GM12878 (cell line): ENCODE measurements around the gene KLHDC10. TPM values are rescaled to one million over a fixed set of nuclear protein-coding genes. Genes with fewer than 3 reads are reported as not detected.

ENCODE experiments used
- ATAC-seq: fragments of 200-7000 bp; cut with Tn5 transposase; 3 replicates; pipeline ENCODE4 v1.9.1; 2020; ENCODE audit warnings: mild to moderate bottlenecking, moderate library complexity
- BruUV-seq: library from RNA; stranded (reverse); fragments of 400-500 nt; replicated peaks from 2 replicates; lab custom pipeline; 2021; lab: Mats Ljungman, UMichigan
- CTCF ChIA-PET: fragments of 300-600 bp; sonication (Branson Sonifier 250); formaldehyde crosslinking; extraction: SDS; loops from one replicate; lab custom pipeline; 2021; ENCODE audit warnings: inconsistent platforms; lab: Yijun Ruan, JAX
- POLR2A ChIA-PET: fragments of 350-600 bp; formaldehyde crosslinking; extraction: SDS; loops from one replicate; lab custom pipeline; 2021; ENCODE audit warnings: inconsistent platforms; lab: Charles Lee
- RAD21 ChIA-PET: fragments of 300-600 bp; sonication (Branson Sonifier 250); formaldehyde crosslinking; loops from one replicate; lab custom pipeline; 2023; ENCODE audit warnings: antibody characterized with exemption; ENCODE audit not compliant: unreplicated experiment; lab: Charles Lee
- SMC1A ChIA-PET: fragments of 300-600 bp; sonication (Branson Sonifier 250); formaldehyde crosslinking; loops from one replicate; lab custom pipeline; 2023; ENCODE audit not compliant: unreplicated experiment, uncharacterized antibody; lab: Charles Lee
- DNase-seq: peaks from one replicate; pipeline ENCODE4 v3.0.0-alpha.2; 2011; ENCODE audit warnings: low read depth, low spot score
- FAIRE-seq: peaks from 3 replicates; lab custom pipeline; 2011; peaks lifted over from hg19 to GRCh38; lab: Jason Lieb, UNC
- H2AFZ ChIP-seq: 2 replicates; pipeline ENCODE4 v1.6.0; 2011; ENCODE audit warnings: low read depth, low read length, control low read depth; ENCODE audit not compliant: control insufficient read depth
- H3K27ac ChIP-seq: 2 replicates; pipeline ENCODE4 v1.5.1; 2011; ENCODE audit warnings: control low read depth; ENCODE audit not compliant: control insufficient read depth, insufficient read depth
- H3K27me3 ChIP-seq, 2 experiments: replicated peaks in 1 of 2; 2 replicates each; pipeline versions ENCODE4 v1.6.0 to v1.6.1; 2011; ENCODE audit warnings: low read length in 1 of 2; ENCODE audit not compliant: control insufficient read depth in 2 of 2, insufficient read depth in 2 of 2
- H3K36me3 ChIP-seq, 2 experiments: 2 replicates each; pipeline ENCODE4 v1.5.1; 2011; ENCODE audit warnings: low read length in 1 of 2; ENCODE audit not compliant: control insufficient read depth in 2 of 2, insufficient read depth in 2 of 2
- H3K4me1 ChIP-seq: 2 replicates; pipeline ENCODE4 v1.6.1; 2011; ENCODE audit warnings: mild to moderate bottlenecking, low read length, moderate library complexity, mixed read lengths; ENCODE audit not compliant: control insufficient read depth, insufficient read depth
- H3K4me2 ChIP-seq: 2 replicates; pipeline ENCODE4 v1.6.0; 2011; ENCODE audit warnings: control low read depth; ENCODE audit not compliant: control insufficient read depth, insufficient read depth
- H3K4me3 ChIP-seq: fragments of 200-600 bp; sonication (generic); 2 replicates; pipeline ENCODE4 v1.5.1; 2016
- H3K79me2 ChIP-seq: 2 replicates; pipeline ENCODE4 v1.6.0; 2011; ENCODE audit warnings: low read length; ENCODE audit not compliant: control insufficient read depth, insufficient read depth
- H3K9ac ChIP-seq: 2 replicates; pipeline ENCODE4 v1.8.0; 2011; ENCODE audit warnings: low read length, control low read depth, mixed read lengths; ENCODE audit not compliant: control insufficient read depth, insufficient read depth
- H3K9me3 ChIP-seq: replicated peaks from 3 replicates; pipeline ENCODE4 v1.5.1; 2011; ENCODE audit warnings: mild to moderate bottlenecking, low read length; ENCODE audit not compliant: control insufficient read depth, insufficient read depth
- H4K20me1 ChIP-seq: 2 replicates; pipeline ENCODE4 v1.6.0; 2011; ENCODE audit not compliant: control insufficient read depth, insufficient read depth
- ATF2 ChIP-seq: IDR thresholded peaks from 2 replicates; pipeline ENCODE4 v1.6.1; 2012; ENCODE audit warnings: low read length, inconsistent platforms
- CTCF ChIP-seq, 3 experiments: IDR thresholded peaks in 2 of 3; conservative IDR thresholded peaks in 1 of 3; 2 replicates each; pipeline ENCODE4 v1.5.1; 2011; ENCODE audit warnings: low read depth in 3 of 3, low read length in 3 of 3, mild to moderate bottlenecking in 3 of 3, control low read depth in 2 of 3, moderate library complexity in 2 of 3, inconsistent platforms in 1 of 3, mixed read lengths in 1 of 3; ENCODE audit not compliant: control insufficient read depth in 2 of 3, insufficient read depth in 1 of 3; ENCODE audit errors: extremely low read depth in 1 of 3
- CUX1 ChIP-seq: IDR thresholded peaks from 2 replicates; pipeline ENCODE4 v1.6.1; 2012; ENCODE audit warnings: improper control_type of control experiment, low read depth, low read length; ENCODE audit not compliant: insufficient replicate concordance
- FOS ChIP-seq: IDR thresholded peaks from 3 replicates; pipeline ENCODE4 v1.6.1; 2011; ENCODE audit warnings: borderline replicate concordance; ENCODE audit not compliant: insufficient read length; ENCODE audit errors: extremely low read depth
- MEF2A ChIP-seq: IDR thresholded peaks from 2 replicates; pipeline ENCODE4 v1.6.1; 2011; ENCODE audit warnings: low read depth, mild to moderate bottlenecking, low read length, moderate library complexity; ENCODE audit not compliant: insufficient read depth
- MYC ChIP-seq: IDR thresholded peaks from 2 replicates; pipeline ENCODE4 v1.6.1; 2011; ENCODE audit warnings: mild to moderate bottlenecking, low read length, moderate library complexity, inconsistent platforms; ENCODE audit not compliant: insufficient read depth, insufficient replicate concordance, insufficient read length, severe bottlenecking
- USF1 ChIP-seq: IDR thresholded peaks from 2 replicates; pipeline ENCODE4 v1.6.1; 2011; ENCODE audit warnings: borderline replicate concordance, low read depth, mild to moderate bottlenecking, moderate library complexity, mixed read lengths, low read length; ENCODE audit not compliant: insufficient read depth; ENCODE audit errors: extremely low read length
- WRNIP1 ChIP-seq: IDR thresholded peaks from 2 replicates; pipeline ENCODE4 v1.6.1; 2011; ENCODE audit warnings: low read depth, low read length, improper control_type of control experiment, borderline replicate concordance
- YY1 ChIP-seq: IDR thresholded peaks from 2 replicates; pipeline ENCODE4 v1.6.1; 2011; ENCODE audit warnings: low read depth, mild to moderate bottlenecking, low read length
- whole genome bisulfite sequencing: methylation state at CpG from one replicate; pipeline ENCODE4 v1.1.6; 2016; ENCODE audit warnings: low lambda C conversion rate; ENCODE audit not compliant: insufficient replicate concordance, insufficient coverage; ENCODE audit errors: missing lambda C conversion rate; 5-methylcytosine and 5-hydroxymethylcytosine counted together
- in situ Hi-C: fragments of 300-500 bp; cut with MboI; formaldehyde crosslinking; loops from 9 replicates; pipeline ENCODE4 v1.14.3; 2018; ENCODE audit warnings: mixed read lengths
- intact Hi-C: fragments of 100-400 bp; cut with micrococcal nuclease; formaldehyde crosslinking; loops from one replicate; pipeline ENCODE4 v1.14.2; 2022; ENCODE audit not compliant: unreplicated experiment
- polyA plus RNA-seq, 11 experiments: library from polyadenylated mRNA; depleted of rRNA in 4 of 11; unstranded in 6 of 11; stranded (reverse) in 5 of 11; fragments of >200 nt; fragmentation: Nextera tagmentation in 4 of 11; fragmentation: Illumina TruSeq in 1 of 11; extraction: Ambion mirVana in 4 of 11; extraction: Trizol in 1 of 11; gene quantifications; 1 replicate in 1 of 11; 2 replicates in 10 of 11; pipeline versions ENCODE4 v1.2.1 to v1.2.3, GENCODE V29; 2011 to 2016; ENCODE audit warnings: inconsistent platforms in 2 of 11, missing spikeins in 2 of 11, low read depth in 1 of 11
- total RNA-seq, 4 experiments: library from RNA; depleted of rRNA in 3 of 4; stranded (reverse); fragments of >200 nt in 3 of 4; fragmentation: Illumina TruSeq in 1 of 4; extraction: Trizol in 1 of 4; gene quantifications; 2 replicates each; pipeline versions ENCODE4 v1.2.1 to v1.2.3, GENCODE V29; 2013 to 2021

Gene KLHDC10
- total and polyA plus RNA-seq, 10 of the 15 experiments (the other 5 are each of a cell fraction or from before 2014, with no cell fraction given): 2.9 to 20.6 (median 9.4) TPM

- Histone ChIP-seq H3K4me1 (no peaks in the 10 kb centered on the region), H4K20me1 (no peaks in the 10 kb centered on the region), H3K9me3 (no peaks in the 10 kb centered on the region), H3K4me2 (no peak overlapping the region), H3K79me2 (no peaks in the 10 kb centered on the region), H3K27me3 (no peaks in the 10 kb centered on the region), H3K4me3 (no peak overlapping the region), H3K36me3 (peaks cover 0 to 12% of the 10 kb centered on the region in 2 experiments; a peak in 3 of 4 replicates), H3K9ac (no peak overlapping the region), H3K27ac (no peak overlapping the region), H2AFZ (no peak overlapping the region)
- intact Hi-C loops: no loop called here
- no TSS peak for BruUV-seq
- CTCF ChIA-PET: interaction anchor here (1.0 to 1.4 kb wide), 3 partner anchors 11 to 60 kb away, joined by 3 to 6 read pairs (median 3); no protein-coding TSS in a partner anchor
- WGBS: over 99% methylated on average over 12 of the region's 12 CpGs
- FAIRE-seq (no peak), DNase-seq (no peak), ATAC-seq (no peak)
- SMC1A ChIA-PET: interaction anchor here (0.5 to 1.4 kb wide), 3 partner anchors 36 to 60 kb away, joined by 3 to 4 read pairs (median 3); no protein-coding TSS in a partner anchor
- POLR2A ChIA-PET: no interaction called here
- in situ Hi-C loops: no loop called here
- RAD21 ChIA-PET: no interaction called here
- TF ChIP-seq MEF2A (no peak), MYC (no peak), USF1 (no peak), CUX1 (no peak), CTCF (IDR thresholded peaks at IDR 0.05 in 2 of 3, conservative IDR thresholded peaks at IDR 0.05 in 1 of 3; ENCODE audit: control insufficient read depth in 2 of 3, extremely low read depth in 1 of 3, insufficient read depth in 1 of 3, low read depth in 3 of 3, low read length in 3 of 3) (no peak), FOS (no peak), ATF2 (no peak), WRNIP1 (no peak), YY1 (no peak)
Observed at GRCh38 chr7:130131964-130132875, 61.9 kb downstream of the KLHDC10 start.
